LNCaP clone FGC (cell line): ENCODE results near the gene SQOR.
A peak's percentile ranks its signal among the peaks of the same experiment; 100 is the strongest.

Source experiments
- DNase-seq: peaks from one replicate; pipeline ENCODE4 v3.0.0-alpha.2; 2011; ENCODE audit warnings: low read depth
- H3K4me3 ChIP-seq: 2 replicates; pipeline ENCODE4 v1.5.1; 2011; ENCODE audit warnings: mild to moderate bottlenecking, low read depth, low read length, control low read depth
- TF ChIP-seq, protein P1 (sequence below): IDR thresholded peaks from 2 replicates; pipeline ENCODE4 v1.5.1; 2012; ENCODE audit warnings: mild to moderate bottlenecking; ENCODE audit not compliant: control insufficient read depth, insufficient read depth; ENCODE audit errors: extremely low read depth

SQOR gene

DNA sequence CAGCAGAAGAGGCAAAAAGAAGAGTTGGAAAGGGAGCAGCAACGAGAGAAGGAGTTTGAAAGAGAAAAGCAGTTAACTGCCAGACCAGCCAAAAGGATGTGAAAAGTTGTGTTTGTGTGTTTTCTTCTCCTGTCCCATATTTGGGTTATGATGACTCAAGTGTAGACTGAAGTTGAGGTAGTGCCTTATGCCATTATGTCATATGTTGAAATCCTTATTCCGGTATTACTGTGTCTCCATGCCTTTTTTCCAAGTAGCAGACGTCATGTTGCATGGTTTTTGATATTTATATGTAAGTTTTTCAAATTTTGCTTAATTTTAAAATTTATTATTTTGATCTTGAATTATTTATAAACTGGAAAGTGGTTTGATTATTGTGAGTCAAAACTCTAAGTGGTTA, 28.4 kb upstream of the SQOR start:
- TF ChIP-seq, protein P1, sequence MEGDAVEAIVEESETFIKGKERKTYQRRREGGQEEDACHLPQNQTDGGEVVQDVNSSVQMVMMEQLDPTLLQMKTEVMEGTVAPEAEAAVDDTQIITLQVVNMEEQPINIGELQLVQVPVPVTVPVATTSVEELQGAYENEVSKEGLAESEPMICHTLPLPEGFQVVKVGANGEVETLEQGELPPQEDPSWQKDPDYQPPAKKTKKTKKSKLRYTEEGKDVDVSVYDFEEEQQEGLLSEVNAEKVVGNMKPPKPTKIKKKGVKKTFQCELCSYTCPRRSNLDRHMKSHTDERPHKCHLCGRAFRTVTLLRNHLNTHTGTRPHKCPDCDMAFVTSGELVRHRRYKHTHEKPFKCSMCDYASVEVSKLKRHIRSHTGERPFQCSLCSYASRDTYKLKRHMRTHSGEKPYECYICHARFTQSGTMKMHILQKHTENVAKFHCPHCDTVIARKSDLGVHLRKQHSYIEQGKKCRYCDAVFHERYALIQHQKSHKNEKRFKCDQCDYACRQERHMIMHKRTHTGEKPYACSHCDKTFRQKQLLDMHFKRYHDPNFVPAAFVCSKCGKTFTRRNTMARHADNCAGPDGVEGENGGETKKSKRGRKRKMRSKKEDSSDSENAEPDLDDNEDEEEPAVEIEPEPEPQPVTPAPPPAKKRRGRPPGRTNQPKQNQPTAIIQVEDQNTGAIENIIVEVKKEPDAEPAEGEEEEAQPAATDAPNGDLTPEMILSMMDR = no peak
- no peak overlapping the region for H3K4me3 ChIP-seq
- DNase-seq = no peak

DNA sequence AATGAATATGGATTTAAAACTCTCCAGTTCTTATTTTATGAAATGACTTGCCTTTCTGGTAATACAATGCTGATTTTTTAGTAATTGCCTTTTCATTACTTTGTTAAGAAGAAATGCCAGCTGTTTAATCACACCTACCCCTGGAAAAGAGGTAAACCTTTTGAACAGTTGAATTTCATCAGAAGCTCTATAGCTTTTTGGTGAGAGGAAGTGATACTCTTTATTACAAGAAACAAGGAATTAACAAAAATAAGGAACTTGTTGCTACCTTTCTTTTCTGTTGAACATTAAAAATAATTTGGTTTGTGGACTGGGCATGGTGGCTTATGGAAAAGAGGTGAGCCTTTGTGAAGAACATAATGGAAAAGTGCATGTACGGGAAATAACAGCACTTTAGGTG, 28.0 kb upstream of the SQOR start:
- TF ChIP-seq, protein P1 = no peak
- H3K4me3 ChIP-seq = no peak overlapping the region
- no peak for DNase-seq

DNA sequence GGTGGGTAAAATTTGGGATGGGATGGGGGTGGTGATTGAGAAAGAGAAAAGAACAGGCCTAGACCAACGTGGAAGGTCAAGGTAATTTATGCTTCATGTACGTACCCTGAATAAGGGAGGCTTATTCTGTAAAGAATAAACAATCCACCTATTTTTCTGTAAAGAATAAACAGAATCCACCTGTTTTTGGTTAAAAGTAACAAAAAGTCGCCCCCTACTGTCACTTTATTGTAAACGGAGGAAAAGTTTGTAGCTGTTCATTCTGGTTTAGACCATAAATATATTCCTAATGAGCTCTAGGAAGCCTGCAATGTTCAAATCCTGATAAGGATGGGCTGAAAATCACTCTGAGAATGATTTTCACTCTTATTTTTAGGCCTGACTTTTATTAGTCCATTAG, 23.5 kb upstream of the SQOR start:
- no peak for DNase-seq
- no peak overlapping the region for H3K4me3 ChIP-seq
- TF ChIP-seq, protein P1 = peak; percentile 44

DNA sequence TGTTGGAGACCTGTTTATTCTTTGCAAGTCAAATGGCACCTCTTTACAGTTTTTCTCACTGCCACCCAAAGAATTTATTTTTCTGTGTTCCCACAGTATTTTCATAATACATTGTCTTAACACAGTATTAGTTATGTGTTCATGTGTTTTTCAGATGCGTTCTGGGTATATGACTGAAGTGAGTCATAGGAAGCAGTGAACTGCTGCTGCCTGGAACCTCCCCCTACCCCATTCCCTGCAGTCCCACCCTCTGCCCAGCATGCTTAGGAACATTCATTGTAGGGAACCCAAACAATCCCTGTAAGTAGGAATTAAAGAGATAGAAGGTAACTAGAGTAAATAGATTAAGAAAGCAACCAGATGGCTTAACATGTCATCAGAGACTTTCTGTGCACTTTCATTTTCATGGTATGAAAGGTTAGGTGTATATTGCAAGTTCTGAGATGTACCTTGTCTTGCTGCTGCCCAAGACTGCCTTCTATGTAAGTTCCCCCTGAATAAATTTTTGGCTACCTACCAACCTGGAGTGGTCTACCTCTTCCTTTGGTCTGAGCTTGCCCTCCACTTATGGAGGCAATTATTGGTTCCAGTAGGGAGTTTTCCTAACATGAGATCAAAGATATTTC, 21.9 kb upstream of the SQOR start:
- H3K4me3 ChIP-seq = no peak overlapping the region
- no peak for DNase-seq
- TF ChIP-seq, protein P1 = no peak

DNA sequence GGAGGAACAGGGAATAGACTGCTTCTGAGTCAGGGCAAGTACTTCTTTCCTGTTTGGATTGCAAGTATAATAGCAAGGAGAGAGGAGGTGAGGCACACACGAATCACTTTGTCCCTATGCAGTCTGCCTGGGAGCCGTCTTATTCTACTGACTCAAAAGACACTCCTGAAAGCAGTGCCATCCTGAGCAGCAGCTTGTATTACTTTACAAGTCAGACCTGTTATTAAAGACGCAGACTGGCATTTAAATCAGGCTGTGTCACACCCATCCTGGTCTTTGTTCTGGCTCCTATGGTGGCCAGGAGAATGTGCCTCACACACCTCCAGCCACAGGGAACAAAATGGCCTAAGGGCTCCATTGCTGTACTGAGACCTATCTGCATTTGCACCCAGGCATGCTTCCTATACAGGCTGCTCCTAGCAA, 17.9 kb upstream of the SQOR start:
- no peak overlapping the region for H3K4me3 ChIP-seq
- no peak for DNase-seq
- TF ChIP-seq, protein P1 = no peak

DNA sequence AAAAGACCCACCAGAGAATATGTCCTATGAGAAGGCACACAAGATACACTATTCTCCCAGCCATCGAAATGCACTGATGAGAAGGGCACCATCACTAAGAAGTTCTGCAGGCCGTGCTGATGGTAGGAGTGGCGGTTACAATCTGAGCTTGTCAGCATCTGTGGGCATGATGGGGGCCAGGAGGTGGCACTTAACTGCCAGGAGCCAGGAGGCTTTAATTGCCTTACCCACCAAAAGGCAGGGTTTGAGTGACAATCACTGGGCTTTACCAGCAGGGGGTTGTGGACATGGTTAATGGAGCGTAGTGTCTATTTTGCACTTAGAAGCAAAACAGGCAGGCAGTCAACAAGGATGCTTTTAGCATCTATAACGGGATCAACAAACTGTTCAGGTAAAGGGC, 16.0 kb upstream of the SQOR start:
- no peak overlapping the region for H3K4me3 ChIP-seq
- DNase-seq = no peak

More for the DNA sequence above, 16.0 kb upstream of the SQOR start:
- TF ChIP-seq, protein P1 = no peak
